ENCODE measurements around the gene POU3F1. TPM values are rescaled to one million over a fixed set of nuclear protein-coding genes. Genes with fewer than 3 reads are reported as not detected.

The POU3F1 gene
- total RNA-seq, 1 experiment from 2014 or later, result 5.8 TPM

GRCh38 chr1:38060498-38060897 is 13.9 kb upstream of the POU3F1 start:
- no peak overlapping the region for H2BK12ac ChIP-seq (ENCODE audit: insufficient read length, low read depth, low read length)
- H3K27me3 ChIP-seq (ENCODE audit: insufficient read depth, low read length), result no peaks in the 10 kb centered on the region
- H2BK5ac ChIP-seq (ENCODE audit: insufficient read length, low read length), result no peak overlapping the region
- no peak overlapping the region for H3K4me3 Mint-ChIP-seq
- no peaks in the 10 kb centered on the region for H3K79me2 ChIP-seq (ENCODE audit: insufficient read depth, low read length)
- H3K27me3 Mint-ChIP-seq (ENCODE audit: low read depth), result peaks cover 10% of the 10 kb centered on the region
- TF ChIP-seq, protein P1, sequence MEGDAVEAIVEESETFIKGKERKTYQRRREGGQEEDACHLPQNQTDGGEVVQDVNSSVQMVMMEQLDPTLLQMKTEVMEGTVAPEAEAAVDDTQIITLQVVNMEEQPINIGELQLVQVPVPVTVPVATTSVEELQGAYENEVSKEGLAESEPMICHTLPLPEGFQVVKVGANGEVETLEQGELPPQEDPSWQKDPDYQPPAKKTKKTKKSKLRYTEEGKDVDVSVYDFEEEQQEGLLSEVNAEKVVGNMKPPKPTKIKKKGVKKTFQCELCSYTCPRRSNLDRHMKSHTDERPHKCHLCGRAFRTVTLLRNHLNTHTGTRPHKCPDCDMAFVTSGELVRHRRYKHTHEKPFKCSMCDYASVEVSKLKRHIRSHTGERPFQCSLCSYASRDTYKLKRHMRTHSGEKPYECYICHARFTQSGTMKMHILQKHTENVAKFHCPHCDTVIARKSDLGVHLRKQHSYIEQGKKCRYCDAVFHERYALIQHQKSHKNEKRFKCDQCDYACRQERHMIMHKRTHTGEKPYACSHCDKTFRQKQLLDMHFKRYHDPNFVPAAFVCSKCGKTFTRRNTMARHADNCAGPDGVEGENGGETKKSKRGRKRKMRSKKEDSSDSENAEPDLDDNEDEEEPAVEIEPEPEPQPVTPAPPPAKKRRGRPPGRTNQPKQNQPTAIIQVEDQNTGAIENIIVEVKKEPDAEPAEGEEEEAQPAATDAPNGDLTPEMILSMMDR (conservative IDR thresholded peaks at IDR 0.05), result no peak
- H3K56ac ChIP-seq (ENCODE audit: insufficient read length, low read depth, low read length), result no peak overlapping the region
- peaks cover 30 to 41% of the 10 kb centered on the region in 2 experiments for H3K4me1 Mint-ChIP-seq
- no peak overlapping the region for H3K18ac ChIP-seq (ENCODE audit: insufficient read length, low read depth, low read length)
- DNase-seq, result no peak
- H3K4ac ChIP-seq (ENCODE audit: low read depth, low read length), result no peak overlapping the region
- no peak overlapping the region for H3T11ph ChIP-seq (ENCODE audit: low read length)
- H4K20me1 ChIP-seq (ENCODE audit: control insufficient read depth, insufficient read depth, insufficient read length), result no peaks in the 10 kb centered on the region
- H3K4me1 ChIP-seq (ENCODE audit: insufficient read depth, low read length), result peaks cover 2% of the 10 kb centered on the region; the same call in 1 of the 2 replicates
- H3K79me1 ChIP-seq (ENCODE audit: insufficient read depth, low read depth, low read length, poor library complexity, severe bottlenecking), result no peaks in the 10 kb centered on the region
- H3K23ac ChIP-seq (ENCODE audit: insufficient read length, low read depth, low read length), result no peak overlapping the region
- peak overlapping the region in 1 of 3 experiments; percentile 52; a peak in 2 of 7 replicates for H3K27ac Mint-ChIP-seq
- H4K8ac ChIP-seq (replicated peaks; ENCODE audit: insufficient read length, low read depth, low read length), result no peak overlapping the region
- no CpG with 5 or more reads among the region's 2 CpGs for WGBS (ENCODE audit: extremely low coverage, insufficient read length, low lambda C conversion rate)
- H4K91ac ChIP-seq (ENCODE audit: insufficient read length, low read depth, low read length), result no peak overlapping the region
- H2BK15ac ChIP-seq (ENCODE audit: low read depth, low read length), result no peak overlapping the region
- no peak overlapping the region for H2BK120ac ChIP-seq (ENCODE audit: low read depth, low read length, poor library complexity, severe bottlenecking)
- H2AK5ac ChIP-seq (ENCODE audit: insufficient read length, low read length), result no peak overlapping the region
- H3K23me2 ChIP-seq (ENCODE audit: insufficient read length, low read depth, low read length, poor library complexity, severe bottlenecking), result no peaks in the 10 kb centered on the region
- H3K9ac ChIP-seq (ENCODE audit: extremely low read depth, insufficient read length, low read length), result no peak overlapping the region
- peaks cover 0 to 3% of the 10 kb centered on the region in 2 experiments; a peak in 1 of 5 replicates for H3K9me3 Mint-ChIP-seq
- H3K14ac ChIP-seq (ENCODE audit: insufficient read depth, low read length), result no peak overlapping the region; the same call in 1 of the 2 replicates
- no peak overlapping the region for H3K27ac ChIP-seq (ENCODE audit: insufficient read length, low read depth, low read length)
- no peak overlapping the region for H3K4me2 ChIP-seq (ENCODE audit: insufficient read depth, insufficient read length, low read length)
- H3K9me3 ChIP-seq (ENCODE audit: control insufficient read depth, low read depth, low read length), result no peaks in the 10 kb centered on the region
- no peak overlapping the region for H2BK20ac ChIP-seq (ENCODE audit: low read depth, low read length, poor library complexity, severe bottlenecking)
- peaks cover 0 to 9% (median 0%) of the 10 kb centered on the region in 3 experiments; a peak in 4 of 7 replicates for H3K36me3 Mint-ChIP-seq (ENCODE audit: insufficient read depth in 1 of 3, low read depth in 3 of 3)
- no peak overlapping the region for H4K5ac ChIP-seq (ENCODE audit: insufficient read length, low read depth, low read length)
- no peak overlapping the region for H2AFZ ChIP-seq (ENCODE audit: low read length)

All from H9 (cell line).